Suprapubic skin (tissue), 4 donors: ENCODE results near the gene MS4A6A.

Experiments
- CTCF ChIP-seq, 2 donors: fragments of 200-600 bp in 1 of 2; fragments of 450-650 bp in 1 of 2; sonication (generic) in 1 of 2; IDR thresholded peaks; one replicate each; pipeline ENCODE4 v1.5.1; 2016 to 2019; ENCODE audit warnings: antibody characterized with exemption in 2 of 2, mild to moderate bottlenecking in 1 of 2, moderate library complexity in 1 of 2
- POLR2A ChIP-seq, 2 donors: fragments of 450-650 bp; IDR thresholded peaks; one replicate each; pipeline ENCODE4 v1.6.1; 2017; ENCODE audit warnings: antibody characterized with exemption in 2 of 2, mild to moderate bottlenecking in 2 of 2, moderate library complexity in 2 of 2
- POLR2AphosphoS5 ChIP-seq, 3 donors: sonication (generic); formaldehyde crosslinking; IDR thresholded peaks; one replicate each; pipeline ENCODE4 v1.6.1; 2017; ENCODE audit warnings: antibody characterized with exemption in 3 of 3

GRCh38 chr11:60159284-60159683, 23.6 kb downstream of the MS4A6A start:
- TF ChIP-seq CTCF (IDR thresholded peaks at IDR 0.05): no peak
- TF ChIP-seq POLR2AphosphoS5 (IDR thresholded peaks at IDR 0.05): no peak
- TF ChIP-seq POLR2A (IDR thresholded peaks at IDR 0.05): no peak
